Measurements from ENCODE around the gene CELA3A. TPM values are rescaled to one million over a fixed set of nuclear protein-coding genes. Genes with fewer than 3 reads are reported as not detected.
"Not testable (repeated sequence)": the region's sequence is repeated elsewhere in the genome, so short reads cannot be mapped to it uniquely, and the experiment has no call there.

Gene CELA3A
- polyA plus RNA-seq, 4 donors: not detected

DNA sequence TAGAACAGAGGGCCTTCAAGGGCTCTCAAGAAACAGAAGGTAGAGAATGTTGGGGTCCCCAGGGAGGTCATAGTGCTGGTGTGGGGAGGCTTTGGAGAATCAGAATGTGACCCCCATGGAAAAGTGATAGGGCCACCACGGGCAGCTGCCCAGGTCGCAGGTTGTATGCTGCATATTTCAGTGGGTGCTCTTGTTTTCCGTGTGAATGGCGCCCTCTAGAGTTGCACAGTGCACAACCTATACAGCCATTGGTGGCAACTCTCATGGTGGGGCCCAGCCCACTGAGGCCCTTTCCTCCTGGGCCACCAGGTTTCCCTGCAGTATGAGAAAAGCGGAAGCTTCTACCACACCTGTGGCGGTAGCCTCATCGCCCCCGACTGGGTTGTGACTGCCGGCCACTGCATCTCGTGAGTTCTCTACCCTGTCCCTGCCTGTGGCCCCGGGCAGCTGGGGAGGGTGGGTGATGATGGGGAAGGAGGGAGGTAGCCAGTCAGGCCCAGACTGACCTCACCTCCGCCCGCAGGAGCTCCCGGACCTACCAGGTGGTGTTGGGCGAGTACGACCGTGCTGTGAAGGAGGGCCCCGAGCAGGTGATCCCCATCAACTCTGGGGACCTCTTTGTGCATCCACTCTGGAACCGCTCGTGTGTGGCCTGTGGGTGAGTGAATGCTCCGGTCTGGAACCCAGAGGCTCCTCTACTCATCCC lies 20.8 kb upstream of the CELA3A start:
- not testable (repeated sequence) for DNase-seq (ENCODE audit: low read depth in 4 of 4, low spot score in 2 of 4)

DNA sequence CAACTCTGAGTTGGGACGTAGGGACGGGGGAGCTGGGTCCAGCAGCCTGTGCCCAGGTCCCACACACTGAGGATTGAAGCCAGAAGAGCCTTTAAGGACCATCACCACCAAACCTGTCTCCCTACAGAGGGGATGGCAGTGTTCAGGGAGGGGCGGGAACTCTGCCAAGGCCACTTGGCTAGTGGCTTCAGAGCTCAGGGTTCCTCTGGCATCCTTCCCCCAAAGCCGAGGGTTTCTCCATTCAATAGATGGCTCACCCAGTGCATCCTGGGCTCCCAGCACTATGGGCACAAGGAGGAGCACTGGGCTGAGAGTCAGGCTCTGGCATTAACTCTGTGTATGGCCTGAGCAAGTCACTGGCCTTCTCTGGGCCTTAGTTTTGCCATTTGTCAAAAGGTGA lies 20.2 kb upstream of the CELA3A start:
- DNase-seq (ENCODE audit: low read depth in 4 of 4, low spot score in 2 of 4): not testable (repeated sequence)

- DNase-seq (ENCODE audit: low read depth in 4 of 4, low spot score in 2 of 4): not testable (repeated sequence)
Measured at GRCh38 chr1:21982122-21982521, 19.3 kb upstream of the CELA3A start.

- not testable (repeated sequence) for DNase-seq (ENCODE audit: low read depth in 4 of 4, low spot score in 2 of 4)
Measured at GRCh38 chr1:21983539-21983938, 17.9 kb upstream of the CELA3A start.

GRCh38 chr1:21985893-21986292 lies 15.6 kb upstream of the CELA3A start:
- DNase-seq (ENCODE audit: low read depth in 4 of 4, low spot score in 2 of 4): not testable (repeated sequence)

GRCh38 chr1:21986386-21986785 lies 15.1 kb upstream of the CELA3A start:
- DNase-seq (ENCODE audit: low read depth in 4 of 4, low spot score in 2 of 4): not testable (repeated sequence)

- DNase-seq (ENCODE audit: low read depth in 4 of 4, low spot score in 2 of 4): not testable (repeated sequence)
Measured at GRCh38 chr1:21989672-21990393, 11.6 kb upstream of the CELA3A start.

DNA sequence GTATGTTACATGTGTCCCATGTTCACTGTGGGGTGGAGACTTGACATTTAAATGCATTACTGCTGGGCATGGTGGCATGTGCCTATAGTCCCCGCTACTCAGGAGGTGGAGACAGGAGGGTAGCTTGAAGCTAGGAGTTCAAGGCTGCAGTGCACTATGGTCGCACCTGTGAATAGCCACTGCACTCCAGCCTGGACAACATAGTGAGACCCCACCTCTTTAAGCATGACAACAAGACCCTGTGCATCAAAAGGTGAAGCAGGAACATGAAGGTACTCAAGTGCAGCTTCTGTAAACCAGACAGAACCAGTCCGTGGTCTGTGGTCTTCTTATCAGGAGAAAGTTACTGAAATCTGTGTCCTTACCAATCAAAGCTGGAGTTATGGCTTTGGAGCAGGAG lies 9.3 kb upstream of the CELA3A start:
- not testable (repeated sequence) for DNase-seq (ENCODE audit: low read depth in 4 of 4, low spot score in 2 of 4)

- not testable (repeated sequence) for DNase-seq (ENCODE audit: low read depth in 4 of 4, low spot score in 2 of 4)
Measured at GRCh38 chr1:21994716-21995115, 6.7 kb upstream of the CELA3A start.

DNA sequence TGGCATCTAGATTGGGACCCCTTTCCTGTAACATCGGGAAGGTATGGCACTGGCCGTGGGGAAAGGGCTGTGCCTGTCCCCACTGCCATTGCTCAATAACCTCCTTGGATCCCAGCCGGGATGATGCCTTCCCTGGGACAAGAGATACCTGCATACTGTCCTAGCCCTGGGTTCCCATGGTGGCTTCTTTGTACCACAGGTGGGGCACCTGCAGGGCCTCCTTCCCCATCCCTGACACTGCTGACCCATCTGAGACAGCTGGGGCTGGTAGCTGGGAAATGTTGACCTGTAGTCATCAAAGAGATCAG lies 4.8 kb upstream of the CELA3A start:
- not testable (repeated sequence) for DNase-seq (ENCODE audit: low read depth in 4 of 4, low spot score in 2 of 4)

DNA sequence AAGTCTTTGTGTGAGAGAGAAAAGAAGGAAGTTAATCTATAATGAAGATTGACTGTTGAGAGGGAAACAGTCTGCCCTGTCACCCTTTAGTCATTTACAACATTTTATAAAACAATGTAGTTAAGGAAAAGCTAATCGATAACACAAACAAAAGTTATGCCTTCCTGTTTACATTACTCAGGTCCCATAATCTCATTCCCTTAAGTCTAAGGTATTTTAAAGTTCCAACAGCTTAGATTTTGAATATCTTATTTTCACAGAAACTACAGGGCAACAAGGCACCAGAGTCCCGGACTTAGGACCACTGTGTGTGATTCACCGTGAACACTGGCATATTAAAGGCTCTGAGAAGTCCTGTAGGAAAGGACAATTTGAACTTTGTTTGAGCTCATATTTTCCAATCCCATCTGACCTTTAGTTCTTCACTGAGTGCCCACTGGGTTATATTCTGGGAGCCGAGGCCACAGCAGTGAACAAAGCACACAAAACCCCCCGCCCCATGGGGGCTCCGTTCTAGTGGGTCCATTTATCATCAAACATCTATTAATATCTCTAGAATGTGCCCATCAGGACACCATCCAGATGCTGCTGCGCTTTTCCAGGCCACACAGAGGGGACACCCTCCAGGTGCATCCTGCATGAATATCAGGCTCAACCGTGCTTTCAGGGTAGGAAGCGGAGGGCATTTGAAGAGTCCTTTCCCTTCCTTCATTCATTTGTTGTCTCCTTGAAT lies 3.4 kb upstream of the CELA3A start:
- DNase-seq (ENCODE audit: low read depth in 4 of 4, low spot score in 2 of 4): not testable (repeated sequence)

GRCh38 chr1:21998624-21999294 lies 2.7 kb upstream of the CELA3A start:
- DNase-seq (ENCODE audit: low read depth in 4 of 4, low spot score in 2 of 4): not testable (repeated sequence)

DNA sequence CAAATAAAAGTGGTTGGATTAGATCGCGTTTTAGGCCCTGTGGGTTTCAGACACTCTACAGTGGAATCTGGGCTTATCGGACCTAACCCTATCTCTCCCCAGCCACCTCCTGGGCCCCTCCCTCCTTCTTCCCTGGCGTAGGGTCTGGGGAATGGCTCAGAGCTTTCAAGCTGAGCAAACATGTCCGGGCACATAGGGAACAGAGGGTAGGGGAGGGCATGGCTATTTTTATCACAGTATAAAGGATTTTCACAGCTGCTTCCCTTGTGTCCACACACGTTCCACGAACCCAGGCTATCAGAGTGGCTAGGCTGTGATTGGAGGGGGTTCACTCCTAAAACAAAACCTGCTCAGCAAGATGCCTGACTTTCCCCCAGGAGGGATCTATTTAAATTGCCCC lies 1.8 kb upstream of the CELA3A start:
- DNase-seq (ENCODE audit: low read depth in 4 of 4, low spot score in 2 of 4): not testable (repeated sequence)

DNA sequence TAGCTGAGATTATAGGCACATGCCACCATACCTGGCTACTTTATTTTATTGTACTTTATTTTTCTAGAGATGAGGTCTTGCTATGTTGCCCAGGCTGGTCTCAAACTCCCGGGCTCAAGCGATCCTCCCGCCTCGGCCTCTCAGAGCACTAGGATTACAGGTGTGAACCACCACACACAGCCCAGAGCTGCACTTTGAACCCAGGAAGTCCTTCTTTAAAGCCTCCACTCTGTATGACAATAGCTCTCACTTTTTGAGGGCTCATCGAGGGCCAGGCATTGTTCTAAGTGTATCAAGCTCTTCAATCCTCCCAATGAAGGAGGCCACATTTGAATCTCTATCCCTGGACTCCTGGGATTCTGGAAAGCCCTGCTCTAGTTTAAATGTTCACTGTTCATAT lies 1.0 kb downstream of the CELA3A start:
- not testable (repeated sequence) for DNase-seq (ENCODE audit: low read depth in 4 of 4, low spot score in 2 of 4)

DNA sequence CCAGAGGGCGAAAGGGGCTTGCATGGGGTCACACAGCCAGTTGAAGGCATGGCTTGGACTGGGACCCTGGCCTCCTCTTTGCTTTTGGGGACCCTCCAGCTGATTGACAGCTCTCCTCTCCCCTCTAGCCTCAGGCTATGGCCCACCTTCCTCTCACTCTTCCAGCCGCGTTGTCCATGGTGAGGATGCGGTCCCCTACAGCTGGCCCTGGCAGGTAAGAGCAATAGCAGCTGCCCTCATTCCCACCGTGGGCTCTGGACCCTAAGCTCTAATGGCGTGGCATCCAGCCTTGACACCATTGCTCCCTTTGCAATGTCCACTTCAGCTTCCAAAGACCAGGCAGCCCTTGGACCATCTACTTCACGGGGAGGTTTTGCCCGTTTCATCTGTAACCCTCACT lies 1.4 kb downstream of the CELA3A start:
- DNase-seq (ENCODE audit: low read depth in 4 of 4, low spot score in 2 of 4): not testable (repeated sequence)

DNA sequence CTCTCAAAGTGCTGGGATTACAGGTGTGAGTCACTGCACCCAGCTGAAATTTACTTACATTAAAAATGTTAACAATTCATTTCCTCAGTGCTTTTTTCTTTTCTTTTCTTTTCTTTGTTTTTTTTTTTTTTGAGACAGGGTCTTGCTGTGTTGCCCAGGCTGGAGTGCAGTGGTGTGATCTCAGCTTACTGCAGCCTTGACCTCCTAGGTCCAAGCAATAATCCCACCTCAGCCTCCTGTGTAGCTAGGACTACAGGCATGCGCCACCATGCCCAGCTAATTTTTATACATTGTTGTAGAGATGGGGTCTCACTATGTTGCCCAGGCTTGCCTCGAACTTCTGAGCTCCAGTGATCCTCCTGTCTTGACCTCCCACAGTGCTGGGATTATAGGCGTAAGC lies 2.5 kb downstream of the CELA3A start:
- DNase-seq (ENCODE audit: low read depth in 4 of 4, low spot score in 2 of 4): not testable (repeated sequence)

DNA sequence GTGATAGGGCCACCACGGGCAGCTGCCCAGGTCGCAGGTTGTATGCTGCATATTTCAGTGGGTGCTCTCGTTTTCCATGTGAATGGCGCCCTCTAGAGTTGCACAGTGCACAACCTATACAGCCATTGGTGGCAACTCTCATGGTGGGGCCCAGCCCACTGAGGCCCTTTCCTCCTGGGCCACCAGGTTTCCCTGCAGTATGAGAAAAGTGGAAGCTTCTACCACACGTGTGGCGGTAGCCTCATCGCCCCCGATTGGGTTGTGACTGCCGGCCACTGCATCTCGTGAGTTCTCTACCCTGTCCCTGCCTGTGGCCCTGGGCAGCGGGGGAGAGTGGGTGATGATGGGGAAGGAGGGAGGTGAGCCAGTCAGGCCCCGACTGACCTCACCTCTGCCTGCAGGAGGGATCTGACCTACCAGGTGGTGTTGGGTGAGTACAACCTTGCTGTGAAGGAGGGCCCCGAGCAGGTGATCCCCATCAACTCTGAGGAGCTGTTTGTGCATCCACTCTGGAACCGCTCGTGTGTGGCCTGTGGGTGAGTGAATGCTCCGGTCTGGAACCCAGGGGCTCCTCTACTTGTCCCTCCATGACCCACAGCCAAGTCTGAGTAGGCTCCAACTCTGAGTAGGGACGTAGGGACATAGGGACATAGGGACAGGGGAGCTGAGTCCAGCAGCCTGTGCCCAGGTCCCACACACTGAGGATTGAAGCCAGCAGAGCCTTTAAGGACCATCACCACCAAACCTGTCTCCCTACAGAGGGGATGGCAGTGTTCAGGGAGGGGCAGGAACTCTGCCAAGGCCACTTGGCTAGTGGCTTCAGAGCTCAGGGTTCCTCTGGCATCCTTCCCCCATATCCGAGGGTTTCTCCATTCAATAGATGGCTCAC lies 4.0 kb downstream of the CELA3A start:
- DNase-seq (ENCODE audit: low read depth in 4 of 4, low spot score in 2 of 4): not testable (repeated sequence)

GRCh38 chr1:22006736-22007135 lies 5.3 kb downstream of the CELA3A start:
- DNase-seq (ENCODE audit: low read depth in 4 of 4, low spot score in 2 of 4): not testable (repeated sequence)

- not testable (repeated sequence) for DNase-seq (ENCODE audit: low read depth in 4 of 4, low spot score in 2 of 4)
Measured at GRCh38 chr1:22007262-22007661, 5.8 kb downstream of the CELA3A start.

DNA sequence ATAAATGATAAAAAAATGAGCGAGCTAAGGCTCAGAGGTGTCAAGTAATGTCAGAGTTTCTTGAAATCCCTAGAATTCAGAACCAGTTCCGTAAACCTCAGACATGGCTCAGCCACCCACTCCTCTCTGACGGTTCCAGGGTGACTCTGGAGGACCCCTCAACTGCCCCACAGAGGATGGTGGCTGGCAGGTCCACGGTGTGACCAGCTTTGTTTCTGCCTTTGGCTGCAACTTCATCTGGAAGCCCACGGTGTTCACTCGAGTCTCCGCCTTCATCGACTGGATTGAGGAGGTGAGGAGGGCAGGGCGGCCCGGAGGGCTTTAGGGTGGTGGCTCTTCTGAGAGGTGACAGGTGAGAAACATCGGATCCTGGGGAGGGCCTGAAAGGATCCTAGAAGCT lies 8.1 kb downstream of the CELA3A start:
- not testable (repeated sequence) for DNase-seq (ENCODE audit: low read depth in 4 of 4, low spot score in 2 of 4)

All from left renal cortex interstitium (tissue), 4 donors.